Gastrocnemius medialis (tissue), 4 donors: ENCODE measurements around the gene DEFB126. TPM values are rescaled to one million over a fixed set of nuclear protein-coding genes. Genes with fewer than 3 reads are reported as not detected.

ENCODE experiments used
- ATAC-seq, 2 donors: fragments of 150-250 bp; one replicate each; pipeline ENCODE4 v1.9.1; 2016
- DNase-seq, 2 donors: peaks; one replicate each; pipeline ENCODE4 v3.0.0-alpha.2; 2019
- H3K27ac ChIP-seq, 4 donors: fragments of 200-600 bp; sonication (generic); 1 replicate in 1 of 4; 2 replicates in 3 of 4; pipeline ENCODE4 v1.5.1; 2016 to 2018; ENCODE audit warnings: mild to moderate bottlenecking in 2 of 4, moderate library complexity in 1 of 4
- H3K27me3 ChIP-seq, 3 donors: fragments of 200-600 bp; sonication (generic) in 2 of 3; 1 replicate in 1 of 3; 2 replicates in 2 of 3; pipeline versions ENCODE4 v1.5.1 to v1.6.0; 2016 to 2019; ENCODE audit warnings: mild to moderate bottlenecking in 1 of 3, moderate library complexity in 1 of 3
- H3K36me3 ChIP-seq, 2 donors: fragments of 200-600 bp; sonication (generic) in 1 of 2; one replicate each; pipeline ENCODE4 v1.5.1; 2017 to 2018
- H3K4me1 ChIP-seq, 2 donors: fragments of 200-600 bp; sonication (generic) in 1 of 2; one replicate each; pipeline ENCODE4 v1.5.1; 2016 to 2017; ENCODE audit warnings: mild to moderate bottlenecking in 2 of 2
- H3K4me3 ChIP-seq, 4 donors: fragments of 200-600 bp; sonication (generic) in 3 of 4; 1 replicate in 1 of 4; 2 replicates in 3 of 4; pipeline ENCODE4 v1.5.1; 2016 to 2019; ENCODE audit warnings: mild to moderate bottlenecking in 2 of 4
- H3K9me3 ChIP-seq, 3 donors: fragments of 200-600 bp; sonication (generic) in 2 of 3; 1 replicate in 1 of 3; 2 replicates in 2 of 3; pipeline ENCODE4 v1.5.1; 2016 to 2019
- POLR2A ChIP-seq, 2 donors: fragments of 450-650 bp; IDR thresholded peaks; one replicate each; pipeline ENCODE4 v1.6.1; 2017; ENCODE audit warnings: antibody characterized with exemption in 2 of 2, mild to moderate bottlenecking in 2 of 2, moderate library complexity in 2 of 2
- in situ Hi-C, 4 donors: fragments of 200-750 bp; cut with MboI; loops; one replicate each; pipeline versions ENCODE4 v1.15.0 to v1.8.0; 2017; ENCODE audit warnings: low sequenced_read_pairs in 4 of 4
- intact Hi-C: fragments of 100-400 bp; cut with DNase I; formaldehyde crosslinking; loops from one replicate; pipeline ENCODE4 v1.15.1; 2023; ENCODE audit warnings: low total_unique reads
- total RNA-seq, 4 donors: library from RNA; depleted of rRNA; stranded (reverse); fragments of >200 nt; gene quantifications; one replicate each; pipeline versions ENCODE4 v1.1.0 to v1.2.3, GENCODE V29; 2016
- TF ChIP-seq, protein P1 (sequence below), 5 experiments: fragments of 450-650 bp in 3 of 5; fragments of 200-600 bp in 2 of 5; sonication (generic) in 2 of 5; IDR thresholded peaks in 4 of 5; conservative IDR thresholded peaks in 1 of 5; 1 replicate in 4 of 5; 2 replicates in 1 of 5; pipeline ENCODE4 v1.5.1; 2016 to 2019; ENCODE audit warnings: antibody characterized with exemption in 5 of 5, mild to moderate bottlenecking in 3 of 5, moderate library complexity in 3 of 5

DEFB126 gene
- total RNA-seq, 4 donors from 2014 or later, result not detected

- H3K27ac ChIP-seq, result no peak overlapping the region
- in situ Hi-C loops, result no loop called here
- no peaks in the 10 kb centered on the region for H3K4me1 ChIP-seq
- no peak overlapping the region for H3K4me3 ChIP-seq
- intact Hi-C loops, result no loop called here
- no peaks in the 10 kb centered on the region for H3K36me3 ChIP-seq
- DNase-seq, result no peak
- ATAC-seq, result no peak
- no peak for TF ChIP-seq POLR2A (IDR thresholded peaks at IDR 0.05)
- TF ChIP-seq, protein P1, sequence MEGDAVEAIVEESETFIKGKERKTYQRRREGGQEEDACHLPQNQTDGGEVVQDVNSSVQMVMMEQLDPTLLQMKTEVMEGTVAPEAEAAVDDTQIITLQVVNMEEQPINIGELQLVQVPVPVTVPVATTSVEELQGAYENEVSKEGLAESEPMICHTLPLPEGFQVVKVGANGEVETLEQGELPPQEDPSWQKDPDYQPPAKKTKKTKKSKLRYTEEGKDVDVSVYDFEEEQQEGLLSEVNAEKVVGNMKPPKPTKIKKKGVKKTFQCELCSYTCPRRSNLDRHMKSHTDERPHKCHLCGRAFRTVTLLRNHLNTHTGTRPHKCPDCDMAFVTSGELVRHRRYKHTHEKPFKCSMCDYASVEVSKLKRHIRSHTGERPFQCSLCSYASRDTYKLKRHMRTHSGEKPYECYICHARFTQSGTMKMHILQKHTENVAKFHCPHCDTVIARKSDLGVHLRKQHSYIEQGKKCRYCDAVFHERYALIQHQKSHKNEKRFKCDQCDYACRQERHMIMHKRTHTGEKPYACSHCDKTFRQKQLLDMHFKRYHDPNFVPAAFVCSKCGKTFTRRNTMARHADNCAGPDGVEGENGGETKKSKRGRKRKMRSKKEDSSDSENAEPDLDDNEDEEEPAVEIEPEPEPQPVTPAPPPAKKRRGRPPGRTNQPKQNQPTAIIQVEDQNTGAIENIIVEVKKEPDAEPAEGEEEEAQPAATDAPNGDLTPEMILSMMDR (IDR thresholded peaks at IDR 0.05 in 4 of 5, conservative IDR thresholded peaks at IDR 0.05 in 1 of 5), result no peak
- no peaks in the 10 kb centered on the region for H3K9me3 ChIP-seq
- peaks cover 0 to 3% (median 3%) of the 10 kb centered on the region in 3 donors for H3K27me3 ChIP-seq
Observed at GRCh38 chr20:145877-146276, 3.5 kb downstream of the DEFB126 start.

- H3K9me3 ChIP-seq, result no peaks in the 10 kb centered on the region
- no peaks in the 10 kb centered on the region for H3K4me1 ChIP-seq
- intact Hi-C loops (no loop called here), in situ Hi-C loops (no loop called here)
- ATAC-seq (no peak), DNase-seq (no peak)
- no peak overlapping the region for H3K4me3 ChIP-seq
- H3K36me3 ChIP-seq, result no peaks in the 10 kb centered on the region
- H3K27me3 ChIP-seq, result no peaks in the 10 kb centered on the region
- no peak overlapping the region for H3K27ac ChIP-seq
- TF ChIP-seq POLR2A (IDR thresholded peaks at IDR 0.05), result no peak
- TF ChIP-seq, protein P1 (IDR thresholded peaks at IDR 0.05 in 4 of 5, conservative IDR thresholded peaks at IDR 0.05 in 1 of 5), result no peak
Observed at GRCh38 chr20:152131-152530, 9.7 kb downstream of the DEFB126 start.

GRCh38 chr20:157154-157553 lies 14.8 kb downstream of the DEFB126 start, which contains the start of gene DEFB127:
TSS of gene DEFB127 (plus strand) at chr20:157454. CDS start at chr20:157545, 91 bp downstream.
- Histone ChIP-seq H3K36me3 (no peaks in the 10 kb centered on the region), H3K4me3 (no peak within 1 kb of the TSS), H3K4me1 (no peaks in the 10 kb centered on the region), H3K27me3 (no peaks in the 10 kb centered on the region), H3K9me3 (no peaks in the 10 kb centered on the region), H3K27ac (no peak within 1 kb of the TSS)
- in situ Hi-C loops, result no loop called here
- no peak for ATAC-seq
- TF ChIP-seq POLR2A (IDR thresholded peaks at IDR 0.05), result no peak
- TF ChIP-seq, protein P1 (IDR thresholded peaks at IDR 0.05 in 4 of 5, conservative IDR thresholded peaks at IDR 0.05 in 1 of 5), result no peak
- no peak for DNase-seq
- intact Hi-C loops, result no loop called here

DNA sequence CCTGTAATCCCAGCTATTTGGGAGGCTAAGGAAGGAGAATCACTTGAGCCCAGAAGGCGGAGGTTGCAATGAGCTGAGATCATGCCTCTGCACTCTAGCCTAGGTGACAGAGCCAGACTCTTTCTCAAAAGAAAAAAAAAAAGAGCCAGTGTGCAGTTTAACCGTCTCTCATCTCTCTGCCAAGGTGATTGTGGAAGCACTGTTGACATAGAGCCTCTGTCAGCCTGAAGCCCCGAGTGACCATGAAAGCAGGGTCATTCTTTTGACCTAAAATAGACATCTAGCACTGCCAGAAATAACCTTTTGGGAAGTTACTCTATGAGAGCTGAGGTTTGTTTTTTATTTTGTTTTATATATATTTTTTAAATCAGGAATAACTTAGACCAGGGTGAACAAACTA lies 22.2 kb downstream of the DEFB126 start:
- H3K27ac ChIP-seq, result no peak overlapping the region
- peaks cover 0 to 3% (median 0%) of the 10 kb centered on the region in 3 donors for H3K27me3 ChIP-seq
- DNase-seq, result no peak
- intact Hi-C loops, result no loop called here
- H3K36me3 ChIP-seq, result no peaks in the 10 kb centered on the region
- H3K9me3 ChIP-seq, result no peaks in the 10 kb centered on the region
- no peak for ATAC-seq
- TF ChIP-seq POLR2A (IDR thresholded peaks at IDR 0.05), result no peak
- TF ChIP-seq, protein P1 (IDR thresholded peaks at IDR 0.05 in 4 of 5, conservative IDR thresholded peaks at IDR 0.05 in 1 of 5), result no peak
- H3K4me3 ChIP-seq, result no peak overlapping the region
- in situ Hi-C loops, result no loop called here
- H3K4me1 ChIP-seq, result no peaks in the 10 kb centered on the region

DNA sequence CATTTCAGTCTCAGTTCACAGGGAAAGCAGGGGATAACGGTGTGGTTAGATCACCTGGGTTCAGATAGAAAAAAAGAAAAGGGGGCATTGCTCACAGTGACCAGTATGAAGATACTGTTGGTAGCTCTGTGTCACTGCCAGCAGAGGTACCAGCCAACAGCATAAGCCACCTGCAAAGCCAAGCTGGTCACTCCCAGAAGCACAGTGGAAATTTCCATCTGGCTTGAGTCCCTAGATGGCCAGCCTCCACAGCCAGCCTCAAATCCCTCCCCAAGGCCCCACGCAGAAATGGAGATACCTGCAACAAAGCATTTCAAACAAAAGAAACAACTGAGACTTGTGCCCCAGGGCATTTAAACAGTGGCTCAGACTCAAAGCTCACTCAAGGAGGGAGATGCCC lies 26.5 kb downstream of the DEFB126 start:
- Histone ChIP-seq H3K27ac (no peak overlapping the region), H3K36me3 (no peaks in the 10 kb centered on the region), H3K4me1 (no peaks in the 10 kb centered on the region), H3K27me3 (no peaks in the 10 kb centered on the region), H3K9me3 (no peaks in the 10 kb centered on the region), H3K4me3 (no peak overlapping the region)
- in situ Hi-C loops, result no loop called here
- ATAC-seq, result no peak
- intact Hi-C loops, result no loop called here
- TF ChIP-seq, protein P1 (IDR thresholded peaks at IDR 0.05 in 4 of 5, conservative IDR thresholded peaks at IDR 0.05 in 1 of 5), result no peak
- TF ChIP-seq POLR2A (IDR thresholded peaks at IDR 0.05), result no peak
- DNase-seq, result no peak
